Measurements from ENCODE around the gene FBXW9. TPM values are rescaled to one million over a fixed set of nuclear protein-coding genes. Genes with fewer than 3 reads are reported as not detected.

Gene FBXW9
- total and polyA plus RNA-seq, 2 of the 8 experiments (the other 6 are each of a cell fraction or from before 2014, with no cell fraction given) = 10.8 to 30.1 TPM

GRCh38 chr19:12723641-12724426 is 27.4 kb upstream of the FBXW9 start, which contains the start of gene TNPO2:
Gene TNPO2 (minus strand): TSS chr19:12723932. CDS start chr19:12720977, 2,955 bp downstream.
- CTCF ChIA-PET (ENCODE audit: partially characterized antibody) = interaction anchor here (0.8 to 3.9 kb wide), 10 partner anchors 10 to 124 kb away, joined by 3 to 20 read pairs (median 4); partner anchors contain the start of gene TRIR
- H2AFZ ChIP-seq (ENCODE audit: low read length) = peak within 1 kb of the TSS; percentile 70; the same call in 1 of the 2 replicates
- H3K79me2 ChIP-seq (ENCODE audit: control insufficient read depth in 1 of 2, insufficient read depth in 2 of 2, low read length in 2 of 2) = peaks cover 24 to 43% of the 10 kb centered on the region in 2 experiments
- peak; percentile 24 for TF ChIP-seq KDM4A (IDR thresholded peaks at IDR 0.05; ENCODE audit: low read depth, low read length, severe bottlenecking)
- no peak for TF ChIP-seq BCL11A (IDR thresholded peaks at IDR 0.05; ENCODE audit: low read depth in 2 of 2, low read length in 2 of 2)
- TF ChIP-seq TBP (IDR thresholded peaks at IDR 0.05; ENCODE audit: low read depth, low read length) = peak; percentile 63
- peak; percentile 54; the same call in 1 of the 2 replicates for TF ChIP-seq YY1 (IDR thresholded peaks at IDR 0.05; ENCODE audit: low read depth, low read length)
- TF ChIP-seq CBX5 (IDR thresholded peaks at IDR 0.05; ENCODE audit: low read depth, low read length) = no peak

More at GRCh38 chr19:12723641-12724426, 27.4 kb upstream of the FBXW9 start, which contains the start of gene TNPO2:
- Histone ChIP-seq H3K9ac (replicated peaks in 1 of 4; ENCODE audit: extremely low read depth in 1 of 4, low read depth in 3 of 4, low read length in 3 of 4) (peak within 1 kb of the TSS; percentile 76 to 97 (median 89)), H2AK5ac (ENCODE audit: low read depth, low read length) (0 out of 2 replicates have a peak within 1 kb of the TSS, but pooled peaks have one; percentile 42), H3K23ac (ENCODE audit: insufficient read length) (no peak within 1 kb of the TSS), H3K4me3 (ENCODE audit: extremely low read depth in 1 of 4, insufficient read depth in 2 of 4, low read depth in 3 of 4, low read length in 4 of 4) (peak within 1 kb of the TSS; percentile 80 to 93 (median 82)), H3K4me2 (ENCODE audit: insufficient read depth in 1 of 2, low read depth in 2 of 2, low read length in 2 of 2) (peak within 1 kb of the TSS; percentile 93), H4K91ac (replicated peaks; ENCODE audit: insufficient read length, low read length) (peak within 1 kb of the TSS; percentile 78), H2BK5ac (ENCODE audit: low read depth, low read length) (peak within 1 kb of the TSS; percentile 87; the same call in 1 of the 2 replicates), H3K27me3 (replicated peaks in 1 of 4; ENCODE audit: control insufficient read depth in 3 of 4, extremely low read depth in 1 of 4, insufficient read depth in 3 of 4, low read length in 3 of 4) (no peaks in the 10 kb centered on the region), H3K56ac (replicated peaks; ENCODE audit: insufficient read length, low read depth, low read length) (peak within 1 kb of the TSS; percentile 56), H3K79me1 (ENCODE audit: low read depth, low read length) (peaks cover 8% of the 10 kb centered on the region; the same call in 1 of the 2 replicates), H3K14ac (ENCODE audit: insufficient read length) (no peak within 1 kb of the TSS), H2BK120ac (replicated peaks; ENCODE audit: low read depth, low read length) (peak within 1 kb of the TSS; percentile 5), H3K18ac (ENCODE audit: extremely low read depth, low read length) (peak within 1 kb of the TSS; percentile 76), H3K4me1 (replicated peaks in 1 of 4; ENCODE audit: control insufficient read depth in 3 of 4, insufficient read depth in 4 of 4, low read length in 3 of 4) (peaks cover 0 to 6% (median 2%) of the 10 kb centered on the region in 4 experiments; a peak in 5 of 7 replicates), H4K8ac (ENCODE audit: extremely low read depth, insufficient read depth, low read length) (peak within 1 kb of the TSS; percentile 97; the same call in 1 of the 2 replicates), H3K36me3 (ENCODE audit: control insufficient read depth in 2 of 4, insufficient read depth in 4 of 4, low read length in 3 of 4) (peaks cover 0 to 13% (median 2%) of the 10 kb centered on the region in 4 experiments; a peak in 5 of 8 replicates), H4K20me1 (replicated peaks in 1 of 2; ENCODE audit: control insufficient read depth in 1 of 2, insufficient read depth in 2 of 2, low read length in 2 of 2) (peaks cover 4 to 12% of the 10 kb centered on the region in 2 experiments), H3K9me3 (ENCODE audit: insufficient read depth in 2 of 2, low read depth in 1 of 2, low read length in 1 of 2) (no peaks in the 10 kb centered on the region), H2BK15ac (ENCODE audit: low read length) (no peak within 1 kb of the TSS; the same call in 1 of the 2 replicates), H3K4ac (replicated peaks; ENCODE audit: insufficient read length, low read depth, low read length) (peak within 1 kb of the TSS; percentile 40), H2BK12ac (ENCODE audit: low read depth, low read length) (peak within 1 kb of the TSS; percentile 86; the same call in 1 of the 2 replicates), H3K27ac (ENCODE audit: low read depth, low read length) (peak within 1 kb of the TSS; percentile 87), H4K5ac (ENCODE audit: insufficient read length, low read depth, low read length) (peak within 1 kb of the TSS; percentile 77), H3K23me2 (ENCODE audit: low read depth, low read length) (peaks cover 10% of the 10 kb centered on the region), H2BK20ac (ENCODE audit: low read length) (no peak within 1 kb of the TSS)
- DNase-seq (ENCODE audit: low read depth in 1 of 2, low spot score in 2 of 2) (peak; percentile 71 to 89), FAIRE-seq (no peak)
- 5% methylated on average over 28 of the region's 28 CpGs; no CpG with 5 or more reads in 1 of the 2 experiments for WGBS, 2 experiments (ENCODE audit: extremely low coverage in 1 of 2, insufficient coverage in 1 of 2, insufficient read length in 1 of 2, insufficient replicate concordance in 2 of 2, low coverage in 1 of 2, low lambda C conversion rate in 2 of 2, missing lambda C conversion rate in 1 of 2)
- POLR2A ChIA-PET (ENCODE audit: partially characterized antibody) = interaction anchor here (0.7 to 12.9 kb wide), 26 partner anchors 9 to 431 kb away, joined by 3 to 258 read pairs (median 6); partner anchors contain the start of genes BEST2, DHPS, FBXW9 and GCDH

Measured in H1 (cell line).